ENCODE results near the gene SLC1A4.

The SLC1A4 gene

DNA sequence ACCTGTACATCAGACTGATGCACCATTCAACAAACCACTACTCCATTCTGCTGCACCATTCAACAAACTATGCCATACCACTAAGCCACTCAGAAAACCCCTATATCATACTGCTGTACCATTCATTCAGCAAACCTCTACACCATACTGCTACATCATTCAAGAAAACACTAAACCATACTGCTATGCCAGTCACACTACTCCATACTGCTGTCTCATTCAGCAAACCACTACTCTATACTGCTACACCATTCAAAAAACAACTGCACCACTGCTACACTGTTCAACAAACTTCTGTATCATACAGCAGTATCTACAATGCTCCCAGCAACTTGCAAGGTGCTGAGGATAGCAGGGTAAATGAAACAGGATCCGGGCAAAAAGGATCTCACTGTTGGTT, 12.9 kb upstream of the SLC1A4 start:
- no peak for TF ChIP-seq ZNF274 (IDR thresholded peaks at IDR 0.05; ENCODE audit: low read depth, low read length)
- TF ChIP-seq SUZ12 (IDR thresholded peaks at IDR 0.05; ENCODE audit: extremely low read depth, insufficient read depth, insufficient read length), result no peak
- no peak for TF ChIP-seq YY1 (IDR thresholded peaks at IDR 0.05; ENCODE audit: insufficient read depth, insufficient read length)
- Histone ChIP-seq H3K27me3 (ENCODE audit: insufficient read depth, insufficient read length) (no peaks in the 10 kb centered on the region), H3K36me3 (ENCODE audit: insufficient read depth, insufficient read length, low read length) (no peaks in the 10 kb centered on the region), H3K9ac (ENCODE audit: insufficient read length, low read depth) (no peak overlapping the region), H3K4me1 (ENCODE audit: insufficient read depth, insufficient read length) (peaks cover 3% of the 10 kb centered on the region), H3K4me3 (ENCODE audit: insufficient read length, low read depth) (no peak overlapping the region), H3K9me3 (ENCODE audit: insufficient read depth, low read length) (no peaks in the 10 kb centered on the region)
- no peak for DNase-seq (ENCODE audit: low read depth, low spot score)

DNA sequence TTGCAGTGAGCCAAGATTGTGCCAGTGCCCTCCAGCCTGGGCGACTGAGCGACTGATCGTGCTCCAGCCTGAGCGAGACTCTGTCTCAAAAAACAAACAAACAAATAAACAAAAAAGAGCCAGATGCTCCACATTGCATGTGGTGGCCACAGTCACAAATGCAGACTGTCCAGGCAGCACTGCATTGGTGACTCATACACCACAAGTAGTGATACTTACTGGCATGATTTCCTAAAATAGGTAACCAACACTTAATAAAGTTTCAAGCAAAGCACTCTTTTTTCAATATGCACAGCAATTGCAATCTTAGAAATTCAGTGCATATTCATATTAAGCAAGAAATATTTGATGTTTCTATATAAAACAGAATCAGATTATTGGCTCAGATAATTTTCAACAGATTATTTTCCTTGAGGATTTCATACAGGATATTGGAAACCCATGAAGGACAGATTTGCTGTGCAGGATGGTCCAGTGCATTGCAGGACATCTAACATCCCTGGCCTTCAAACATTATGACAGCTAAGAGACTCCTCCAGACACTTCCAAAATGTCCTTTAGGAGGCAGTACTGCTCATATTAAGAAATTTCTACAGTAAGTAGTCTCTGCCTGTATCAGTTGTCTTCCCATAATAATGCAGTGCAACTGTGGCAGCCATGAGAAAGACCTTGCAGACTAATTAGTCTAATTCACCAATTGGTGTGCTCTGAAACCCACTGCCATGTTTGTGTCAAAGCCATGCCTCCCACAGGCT, 10.5 kb upstream of the SLC1A4 start:
- Histone ChIP-seq H3K36me3 (ENCODE audit: insufficient read depth, insufficient read length, low read length) (no peaks in the 10 kb centered on the region), H3K9me3 (ENCODE audit: insufficient read depth, low read length) (no peaks in the 10 kb centered on the region), H3K4me3 (ENCODE audit: insufficient read length, low read depth) (no peak overlapping the region), H3K4me1 (ENCODE audit: insufficient read depth, insufficient read length) (peaks cover 3% of the 10 kb centered on the region), H3K9ac (ENCODE audit: insufficient read length, low read depth) (no peak overlapping the region), H3K27me3 (ENCODE audit: insufficient read depth, insufficient read length) (no peaks in the 10 kb centered on the region)
- no peak for DNase-seq (ENCODE audit: low read depth, low spot score)
- TF ChIP-seq YY1 (IDR thresholded peaks at IDR 0.05; ENCODE audit: insufficient read depth, insufficient read length) (no peak), ZNF274 (IDR thresholded peaks at IDR 0.05; ENCODE audit: low read depth, low read length) (no peak), SUZ12 (IDR thresholded peaks at IDR 0.05; ENCODE audit: extremely low read depth, insufficient read depth, insufficient read length) (no peak)

DNA sequence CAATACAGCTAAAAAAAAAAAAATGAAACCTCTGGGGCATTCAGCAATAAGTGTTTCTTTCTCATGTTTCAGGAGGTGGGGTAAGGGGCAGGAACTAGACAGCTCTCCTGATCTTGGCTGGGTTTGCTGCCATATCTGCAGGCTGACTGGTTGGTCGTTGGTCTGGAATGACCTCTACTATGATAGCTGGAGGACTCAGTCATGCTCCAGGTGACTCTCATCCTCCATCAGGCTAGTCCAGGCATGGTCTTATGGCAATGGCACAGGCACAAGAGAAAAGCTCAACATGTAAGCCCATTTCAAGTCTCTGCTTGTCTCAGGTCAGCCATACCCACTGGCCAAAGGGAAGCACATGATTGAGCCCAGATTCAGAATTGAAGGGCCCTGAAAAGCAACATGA, 9.5 kb upstream of the SLC1A4 start:
- DNase-seq (ENCODE audit: low read depth, low spot score), result no peak
- Histone ChIP-seq H3K4me1 (ENCODE audit: insufficient read depth, insufficient read length) (peaks cover 3% of the 10 kb centered on the region), H3K27me3 (ENCODE audit: insufficient read depth, insufficient read length) (no peaks in the 10 kb centered on the region), H3K9ac (ENCODE audit: insufficient read length, low read depth) (no peak overlapping the region), H3K9me3 (ENCODE audit: insufficient read depth, low read length) (no peaks in the 10 kb centered on the region), H3K36me3 (ENCODE audit: insufficient read depth, insufficient read length, low read length) (no peaks in the 10 kb centered on the region), H3K4me3 (ENCODE audit: insufficient read length, low read depth) (no peak overlapping the region)
- no peak for TF ChIP-seq SUZ12 (IDR thresholded peaks at IDR 0.05; ENCODE audit: extremely low read depth, insufficient read depth, insufficient read length)

DNA sequence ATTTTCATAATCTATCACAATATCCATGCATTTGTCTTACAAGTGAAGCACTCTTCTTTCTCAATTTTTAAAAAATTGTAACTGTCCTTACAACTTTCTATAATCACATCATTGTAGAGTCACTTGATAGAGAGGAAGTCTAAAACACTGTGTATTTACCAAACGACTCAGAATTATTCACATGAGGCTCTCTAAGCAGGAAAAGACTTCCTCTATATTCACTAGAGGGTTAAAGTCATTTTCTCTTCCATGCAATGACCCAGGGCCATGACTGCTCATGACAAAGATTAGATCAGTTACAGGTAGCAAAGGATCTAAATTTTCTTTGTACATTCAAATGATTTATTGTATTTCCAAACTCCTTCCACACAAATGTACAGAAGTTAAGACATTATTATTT, 9.0 kb upstream of the SLC1A4 start:
- DNase-seq (ENCODE audit: low read depth, low spot score), result no peak
- TF ChIP-seq SUZ12 (IDR thresholded peaks at IDR 0.05; ENCODE audit: extremely low read depth, insufficient read depth, insufficient read length) (no peak), YY1 (IDR thresholded peaks at IDR 0.05; ENCODE audit: insufficient read depth, insufficient read length) (no peak), ZNF274 (IDR thresholded peaks at IDR 0.05; ENCODE audit: low read depth, low read length) (no peak)
- H3K4me1 ChIP-seq (ENCODE audit: insufficient read depth, insufficient read length), result peaks cover under 1% of the 10 kb centered on the region
- no peaks in the 10 kb centered on the region for H3K9me3 ChIP-seq (ENCODE audit: insufficient read depth, low read length)
- no peaks in the 10 kb centered on the region for H3K36me3 ChIP-seq (ENCODE audit: insufficient read depth, insufficient read length, low read length)
- no peak overlapping the region for H3K4me3 ChIP-seq (ENCODE audit: insufficient read length, low read depth)
- H3K27me3 ChIP-seq (ENCODE audit: insufficient read depth, insufficient read length), result no peaks in the 10 kb centered on the region
- H3K9ac ChIP-seq (ENCODE audit: insufficient read length, low read depth), result no peak overlapping the region

DNA sequence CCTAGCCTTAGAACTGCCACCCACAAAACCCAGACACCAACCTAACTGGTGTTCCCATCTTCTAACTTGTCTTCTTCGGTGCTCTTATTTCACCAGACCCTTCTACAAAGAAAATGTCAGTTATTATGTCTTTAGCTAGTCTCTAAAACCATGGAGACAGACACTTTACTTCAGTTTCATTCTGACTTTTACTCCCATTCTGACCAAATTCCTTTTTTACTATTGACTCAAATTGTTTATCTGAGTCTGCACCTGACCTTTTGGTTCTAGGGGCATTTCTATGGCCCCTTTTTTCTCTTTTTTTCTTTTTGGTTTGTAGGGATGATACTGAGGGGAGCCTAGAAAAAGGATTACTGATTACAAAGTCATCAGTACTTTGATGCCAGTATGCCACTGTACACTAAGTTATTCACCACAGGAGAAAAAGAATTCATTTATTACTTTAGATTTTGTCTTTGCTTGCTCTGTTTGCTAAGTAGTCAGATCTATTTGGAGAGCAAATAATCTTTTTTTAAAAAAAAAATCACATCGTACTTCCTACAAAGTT, 6.8 kb upstream of the SLC1A4 start:
- H3K9me3 ChIP-seq (ENCODE audit: insufficient read depth, low read length), result no peaks in the 10 kb centered on the region
- peaks cover 6% of the 10 kb centered on the region for H3K27me3 ChIP-seq (ENCODE audit: insufficient read depth, insufficient read length)
- TF ChIP-seq ZNF274 (IDR thresholded peaks at IDR 0.05; ENCODE audit: low read depth, low read length) (no peak), YY1 (IDR thresholded peaks at IDR 0.05; ENCODE audit: insufficient read depth, insufficient read length) (no peak), SUZ12 (IDR thresholded peaks at IDR 0.05; ENCODE audit: extremely low read depth, insufficient read depth, insufficient read length) (no peak)
- no peak overlapping the region for H3K9ac ChIP-seq (ENCODE audit: insufficient read length, low read depth)
- no peak for DNase-seq (ENCODE audit: low read depth, low spot score)
- H3K36me3 ChIP-seq (ENCODE audit: insufficient read depth, insufficient read length, low read length), result no peaks in the 10 kb centered on the region
- H3K4me3 ChIP-seq (ENCODE audit: insufficient read length, low read depth), result no peak overlapping the region
- no peaks in the 10 kb centered on the region for H3K4me1 ChIP-seq (ENCODE audit: insufficient read depth, insufficient read length)

DNA sequence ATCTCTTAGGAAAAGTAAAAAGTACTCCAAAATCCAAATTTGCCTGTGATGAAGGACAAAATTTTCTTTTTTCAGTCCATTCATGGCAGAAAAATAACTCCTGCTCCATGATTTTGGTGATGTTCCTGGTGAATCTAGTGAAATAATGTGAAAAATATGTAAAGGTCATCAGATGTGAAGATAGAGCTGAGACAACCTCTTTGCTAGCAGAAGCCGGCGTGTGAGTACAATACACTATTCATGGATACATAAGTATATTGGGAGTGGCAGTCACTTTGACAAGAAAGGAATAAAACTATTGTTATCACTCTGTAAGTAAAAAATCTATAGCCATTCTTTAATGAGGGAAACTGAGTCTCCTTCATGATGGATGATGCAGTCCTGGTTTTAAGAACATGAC, 6.3 kb upstream of the SLC1A4 start:
- no peak for DNase-seq (ENCODE audit: low read depth, low spot score)
- TF ChIP-seq YY1 (IDR thresholded peaks at IDR 0.05; ENCODE audit: insufficient read depth, insufficient read length) (no peak), ZNF274 (IDR thresholded peaks at IDR 0.05; ENCODE audit: low read depth, low read length) (no peak), SUZ12 (IDR thresholded peaks at IDR 0.05; ENCODE audit: extremely low read depth, insufficient read depth, insufficient read length) (no peak)
- Histone ChIP-seq H3K9me3 (ENCODE audit: insufficient read depth, low read length) (no peaks in the 10 kb centered on the region), H3K36me3 (ENCODE audit: insufficient read depth, insufficient read length, low read length) (no peaks in the 10 kb centered on the region), H3K27me3 (ENCODE audit: insufficient read depth, insufficient read length) (peaks cover 6% of the 10 kb centered on the region), H3K4me1 (ENCODE audit: insufficient read depth, insufficient read length) (no peaks in the 10 kb centered on the region), H3K9ac (ENCODE audit: insufficient read length, low read depth) (no peak overlapping the region), H3K4me3 (ENCODE audit: insufficient read length, low read depth) (no peak overlapping the region)

DNA sequence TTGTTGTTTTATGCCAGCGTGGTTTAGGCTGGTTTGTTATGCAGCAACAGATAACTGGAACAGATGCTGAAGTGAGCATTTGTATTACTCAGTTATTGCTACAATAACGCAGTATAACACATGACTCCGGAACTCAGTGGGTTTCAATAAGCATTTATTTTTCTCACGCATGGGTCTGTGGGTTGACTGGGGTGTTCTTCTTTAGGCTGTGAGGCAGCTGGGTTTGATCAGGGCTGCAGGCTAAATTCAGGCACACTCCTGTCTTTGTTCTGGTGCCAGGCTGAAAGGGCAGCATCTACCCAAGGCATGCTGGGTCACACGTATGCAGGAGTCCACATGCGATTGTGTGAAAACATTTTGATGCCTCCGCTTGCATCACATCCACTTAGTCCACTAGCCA, 3.8 kb upstream of the SLC1A4 start:
- no peaks in the 10 kb centered on the region for H3K36me3 ChIP-seq (ENCODE audit: insufficient read depth, insufficient read length, low read length)
- peaks cover 3% of the 10 kb centered on the region for H3K4me1 ChIP-seq (ENCODE audit: insufficient read depth, insufficient read length)
- peaks cover 18% of the 10 kb centered on the region for H3K27me3 ChIP-seq (ENCODE audit: insufficient read depth, insufficient read length)
- TF ChIP-seq ZNF274 (IDR thresholded peaks at IDR 0.05; ENCODE audit: low read depth, low read length) (no peak), YY1 (IDR thresholded peaks at IDR 0.05; ENCODE audit: insufficient read depth, insufficient read length) (no peak), SUZ12 (IDR thresholded peaks at IDR 0.05; ENCODE audit: extremely low read depth, insufficient read depth, insufficient read length) (no peak)
- H3K4me3 ChIP-seq (ENCODE audit: insufficient read length, low read depth), result no peak overlapping the region
- no peak for DNase-seq (ENCODE audit: low read depth, low spot score)
- H3K9me3 ChIP-seq (ENCODE audit: insufficient read depth, low read length), result no peaks in the 10 kb centered on the region
- no peak overlapping the region for H3K9ac ChIP-seq (ENCODE audit: insufficient read length, low read depth)

Data from NT2/D1 (cell line).